ENCODE results near the gene EPB41L2.

EPB41L2 gene

DNA sequence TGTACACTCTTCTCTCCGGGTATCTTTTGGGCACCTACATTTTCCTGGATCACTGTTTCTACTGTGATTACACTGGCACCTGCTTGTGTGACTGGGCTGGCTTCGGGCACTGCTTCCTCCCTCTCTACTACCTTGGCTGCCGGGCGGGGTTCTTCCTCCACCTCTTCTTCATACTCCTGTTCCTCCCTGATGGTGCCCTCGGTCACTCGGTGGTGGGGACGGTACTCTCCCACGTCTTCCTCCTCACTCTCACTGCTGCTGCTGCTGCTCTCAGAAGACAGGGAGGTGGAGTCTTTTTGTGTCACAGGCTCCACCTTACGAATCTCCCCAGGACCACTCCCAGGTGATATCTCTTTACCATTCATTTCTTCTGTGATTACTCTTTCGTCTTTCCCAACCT lies 193.4 kb downstream of the EPB41L2 start:
- no peak for DNase-seq (ENCODE audit: low read depth)
- no peak overlapping the region for H3K4me3 ChIP-seq (ENCODE audit: control insufficient read depth, low read depth, low read length)
- no peak for TF ChIP-seq CTCF (conservative IDR thresholded peaks at IDR 0.05; ENCODE audit: control insufficient read depth, insufficient read depth, low read depth, low read length)

DNA sequence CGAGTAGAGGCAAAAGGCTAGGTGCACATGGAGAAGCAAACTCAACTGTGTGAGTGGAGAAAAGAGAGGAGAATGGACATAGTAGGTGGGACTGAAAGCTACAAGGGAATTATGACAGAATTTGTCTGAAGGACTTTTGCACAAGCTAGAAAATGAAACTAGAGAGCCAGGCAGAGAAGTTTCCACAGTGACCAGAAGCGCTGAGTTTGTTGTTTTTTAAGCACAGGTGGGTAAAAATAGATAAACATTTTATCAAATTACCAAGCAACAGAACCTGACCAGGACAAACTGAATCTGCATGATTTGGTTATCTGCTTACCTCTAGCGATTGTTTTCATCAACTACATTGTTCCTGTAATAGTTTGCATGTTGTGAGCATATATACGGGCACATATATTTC lies 197.3 kb downstream of the EPB41L2 start:
- no peak for DNase-seq (ENCODE audit: low read depth)
- no peak overlapping the region for H3K4me3 ChIP-seq (ENCODE audit: control insufficient read depth, low read depth, low read length)
- no peak for TF ChIP-seq CTCF (conservative IDR thresholded peaks at IDR 0.05; ENCODE audit: control insufficient read depth, insufficient read depth, low read depth, low read length)

DNA sequence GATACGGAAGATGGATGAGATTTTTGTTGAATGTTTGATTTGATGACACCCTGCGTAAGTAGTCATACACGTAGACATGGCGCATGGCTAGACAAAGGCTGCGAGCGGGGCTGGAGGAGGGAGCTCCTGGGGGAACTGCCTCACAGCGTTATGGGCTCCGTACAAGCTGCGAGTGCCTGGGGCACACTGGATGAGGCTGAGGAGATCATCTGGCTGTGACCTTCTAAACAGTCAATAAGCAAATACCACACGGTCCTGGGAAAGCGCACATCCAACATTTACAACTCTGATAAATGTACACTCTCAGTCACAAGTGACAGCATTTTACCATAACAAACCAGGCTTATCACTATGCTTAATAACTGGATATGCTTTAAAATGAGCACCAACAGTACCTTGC lies 198.7 kb downstream of the EPB41L2 start:
- no peak for DNase-seq (ENCODE audit: low read depth)
- H3K4me3 ChIP-seq (ENCODE audit: control insufficient read depth, low read depth, low read length) = no peak overlapping the region
- TF ChIP-seq CTCF (conservative IDR thresholded peaks at IDR 0.05; ENCODE audit: control insufficient read depth, insufficient read depth, low read depth, low read length) = no peak

- TF ChIP-seq CTCF (conservative IDR thresholded peaks at IDR 0.05; ENCODE audit: control insufficient read depth, insufficient read depth, low read depth, low read length) = no peak
- DNase-seq (ENCODE audit: low read depth) = no peak
- H3K4me3 ChIP-seq (ENCODE audit: control insufficient read depth, low read depth, low read length) = no peak overlapping the region
Measured at GRCh38 chr6:130863415-130864230, 199.4 kb downstream of the EPB41L2 start.

DNA sequence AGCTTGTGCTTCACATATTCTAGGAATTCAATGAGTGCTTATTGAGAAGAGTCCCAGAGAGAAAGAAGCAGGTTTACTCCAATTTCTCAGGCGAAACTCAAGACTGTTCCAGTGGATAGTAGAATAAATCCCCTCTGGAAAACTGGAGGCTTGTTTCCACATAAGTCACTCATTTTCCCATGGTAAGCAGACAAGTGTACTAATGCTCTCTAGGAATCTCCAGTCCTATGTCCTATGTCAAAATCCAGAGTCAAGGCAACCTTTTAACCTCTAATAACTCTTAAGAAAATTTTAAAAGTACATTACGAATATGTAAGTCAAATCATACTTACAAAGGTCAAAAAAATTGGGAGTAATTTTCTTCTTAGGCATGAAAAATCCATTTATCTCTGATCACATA lies 200.7 kb downstream of the EPB41L2 start:
- no peak for DNase-seq (ENCODE audit: low read depth)
- no peak for TF ChIP-seq CTCF (conservative IDR thresholded peaks at IDR 0.05; ENCODE audit: control insufficient read depth, insufficient read depth, low read depth, low read length)
- H3K4me3 ChIP-seq (ENCODE audit: control insufficient read depth, low read depth, low read length) = no peak overlapping the region

DNA sequence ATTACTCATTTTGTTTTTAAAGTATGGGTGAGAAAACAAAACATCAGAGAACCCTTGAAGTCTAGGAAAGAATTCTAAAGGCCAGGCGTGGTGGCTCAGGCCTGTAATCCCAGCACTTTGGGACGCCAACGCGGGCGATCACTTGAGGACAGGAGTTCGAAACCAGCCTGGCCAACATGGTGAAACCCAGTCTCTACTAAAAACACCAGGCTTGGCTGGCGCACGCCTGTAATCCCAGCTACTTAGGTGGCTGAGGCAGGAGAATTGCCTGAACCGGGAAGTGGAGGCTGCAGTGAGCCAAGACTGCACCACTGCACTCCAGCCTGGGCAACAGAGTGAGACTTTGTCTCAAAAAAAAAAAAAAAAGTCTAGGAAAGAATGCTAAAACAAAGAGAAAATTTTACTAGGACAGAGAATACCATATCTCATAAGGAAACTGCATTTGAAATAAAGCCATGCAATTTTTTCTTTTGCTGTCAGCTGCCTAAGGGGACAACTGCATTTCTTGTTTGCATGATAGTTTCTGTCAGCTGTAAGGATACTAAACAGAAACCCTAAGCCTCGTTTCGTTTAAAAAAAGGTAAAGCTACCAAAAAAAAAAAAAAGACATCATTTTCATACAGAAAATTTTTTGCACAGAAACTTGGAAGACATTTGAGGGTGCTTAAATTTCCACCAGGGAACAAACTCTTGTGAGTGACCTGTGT lies 203.7 kb downstream of the EPB41L2 start:
- TF ChIP-seq CTCF (conservative IDR thresholded peaks at IDR 0.05; ENCODE audit: control insufficient read depth, insufficient read depth, low read depth, low read length) = no peak
- no peak for DNase-seq (ENCODE audit: low read depth)
- H3K4me3 ChIP-seq (ENCODE audit: control insufficient read depth, low read depth, low read length) = no peak overlapping the region

Data from fibroblast of mammary gland (primary cell).